ENCODE results near the gene TMPRSS5. TPM values are rescaled to one million over a fixed set of nuclear protein-coding genes. Genes with fewer than 3 reads are reported as not detected.

Gene TMPRSS5
- total and polyA plus RNA-seq, 2 of the 8 experiments (the other 6 are each of a cell fraction or from before 2014, with no cell fraction given) = 0.54 to 0.78 TPM

GRCh38 chr11:113670831-113671215 lies 35.3 kb downstream of the TMPRSS5 start (continued):
- TF ChIP-seq KDM1A (IDR thresholded peaks at IDR 0.05; ENCODE audit: borderline replicate concordance, low read length) = no peak
- TF ChIP-seq POLR2A (IDR thresholded peaks at IDR 0.05; ENCODE audit: control extremely low read depth in 1 of 2, low read depth in 2 of 2, low read length in 2 of 2) = no peak
- TF ChIP-seq TBP (IDR thresholded peaks at IDR 0.05; ENCODE audit: low read depth, low read length) = no peak
- no peak for TF ChIP-seq BCL11A (IDR thresholded peaks at IDR 0.05; ENCODE audit: low read depth in 2 of 2, low read length in 2 of 2)
- no peak for TF ChIP-seq TAF7 (optimal IDR thresholded peaks at IDR 0.05; ENCODE audit: borderline replicate concordance, low read depth, low read length)
- no peak for TF ChIP-seq SP1 (IDR thresholded peaks at IDR 0.05; ENCODE audit: low read depth, low read length)
